Left lung (tissue), 10 donors: Measurements from ENCODE around the gene TSPAN9. TPM values are rescaled to one million over a fixed set of nuclear protein-coding genes. Genes with fewer than 3 reads are reported as not detected.

Source experiments
- ATAC-seq: fragments of 200-7000 bp; cut with Tn5 transposase; one replicate; pipeline ENCODE4 v1.9.1; 2020; ENCODE audit warnings: moderate library complexity
- DNase-seq, 4 donors: peaks; one replicate each; pipeline ENCODE4 v3.0.0-alpha.2; 2013 to 2020
- H3K27ac ChIP-seq, 2 donors: fragments of 200-600 bp; sonication (generic) in 1 of 2; one replicate each; pipeline versions ENCODE4 v1.5.0 to v1.8.0; 2020 to 2021
- H3K27me3 ChIP-seq, 2 donors: fragments of 200-600 bp; sonication (generic) in 1 of 2; one replicate each; pipeline versions ENCODE4 v1.5.0 to v1.8.0; 2020 to 2021
- H3K36me3 ChIP-seq, 2 donors: fragments of 200-600 bp; sonication (generic) in 1 of 2; one replicate each; pipeline versions ENCODE4 v1.5.0 to v1.8.0; 2020 to 2021
- H3K4me1 ChIP-seq, 2 donors: fragments of 200-600 bp; one replicate each; pipeline ENCODE4 v1.8.0; 2021
- H3K4me3 ChIP-seq, 2 donors: fragments of 200-600 bp; sonication (generic) in 1 of 2; one replicate each; pipeline versions ENCODE4 v1.5.0 to v1.8.0; 2020 to 2021; ENCODE audit warnings: mild to moderate bottlenecking in 1 of 2
- H3K9me3 ChIP-seq, 2 donors: fragments of 200-600 bp; sonication (generic) in 1 of 2; one replicate each; pipeline versions ENCODE4 v1.5.0 to v1.8.0; 2020 to 2021
- CTCF ChIP-seq, 2 donors: fragments of 200-600 bp; sonication (generic) in 1 of 2; IDR thresholded peaks; one replicate each; pipeline versions ENCODE4 v1.5.0 to v1.8.0; 2021; ENCODE audit warnings: antibody characterized with exemption in 2 of 2
- intact Hi-C, 2 donors: fragments of 100-400 bp; cut with DNase I; formaldehyde crosslinking; loops; one replicate each; pipeline versions ENCODE4 v1.11.2 to v1.14.2; 2022
- polyA plus RNA-seq, 6 donors: library from polyadenylated mRNA; unstranded; fragments of 120-200 nt; gene quantifications; one replicate each; pipeline ENCODE4 v1.2.1, GENCODE V29; 2013; ENCODE audit not compliant: insufficient read length in 6 of 6
- total RNA-seq, 2 donors: library from RNA; stranded (reverse); fragmentation: NEBNext Ultra II Directional; extraction: Animal tissue kit (Norgen Biotek cat#: 25700); gene quantifications; one replicate each; pipeline ENCODE4 v1.2.1, GENCODE V29; 2021
- donor health status: DM: no; HTN: yes; CAD: no.
- donor health status: DM: no; HTN: no; CAD: no.

The TSPAN9 gene
- total and polyA plus RNA-seq, 8 donors: 35.6 to 98.6 (median 81.3) TPM

GRCh38 chr12:3054374-3054773 is 22.8 kb upstream of the TSPAN9 start:
- H3K27me3 ChIP-seq: no peaks in the 10 kb centered on the region
- no peak overlapping the region for H3K4me3 ChIP-seq
- peaks cover 3 to 6% of the 10 kb centered on the region in 2 donors for H3K4me1 ChIP-seq
- no peak for TF ChIP-seq CTCF (IDR thresholded peaks at IDR 0.05)
- H3K36me3 ChIP-seq: no peaks in the 10 kb centered on the region
- intact Hi-C loops: no loop called here
- DNase-seq (no peak), ATAC-seq (peak; percentile 39)
- no peaks in the 10 kb centered on the region for H3K9me3 ChIP-seq
- H3K27ac ChIP-seq: no peak overlapping the region

- no peak for TF ChIP-seq CTCF (IDR thresholded peaks at IDR 0.05)
- no peak overlapping the region for H3K4me3 ChIP-seq
- H3K9me3 ChIP-seq: no peaks in the 10 kb centered on the region
- peak in 3 of 4 donors; percentile 34 to 82 (median 75) for DNase-seq
- peak; percentile 54 for ATAC-seq
- H3K36me3 ChIP-seq: no peaks in the 10 kb centered on the region
- H3K4me1 ChIP-seq: peaks cover under 1 to 6% of the 10 kb centered on the region in 2 donors
- peak overlapping the region in 1 of 2 donors; percentile 44 for H3K27ac ChIP-seq
- intact Hi-C loops: no loop called here
- no peaks in the 10 kb centered on the region for H3K27me3 ChIP-seq
Measured at GRCh38 chr12:3055026-3055703, 22.0 kb upstream of the TSPAN9 start.

- intact Hi-C loops: no loop called here
- DNase-seq (peak in 2 of 4 donors; percentile 30 to 32), ATAC-seq (peak; percentile 29)
- Histone ChIP-seq H3K9me3 (no peaks in the 10 kb centered on the region), H3K4me3 (no peak overlapping the region), H3K36me3 (no peaks in the 10 kb centered on the region), H3K4me1 (peaks cover 0 to 6% of the 10 kb centered on the region in 2 donors), H3K27me3 (no peaks in the 10 kb centered on the region), H3K27ac (peak overlapping the region in 1 of 2 donors; percentile 44)
- no peak for TF ChIP-seq CTCF (IDR thresholded peaks at IDR 0.05)
Measured at GRCh38 chr12:3055704-3056467, 21.3 kb upstream of the TSPAN9 start.

- Histone ChIP-seq H3K27ac (no peak overlapping the region), H3K9me3 (no peaks in the 10 kb centered on the region), H3K27me3 (no peaks in the 10 kb centered on the region), H3K4me1 (no peaks in the 10 kb centered on the region), H3K36me3 (no peaks in the 10 kb centered on the region), H3K4me3 (no peak overlapping the region)
- no peak for DNase-seq
- ATAC-seq: no peak
- intact Hi-C loops: no loop called here
- TF ChIP-seq CTCF (IDR thresholded peaks at IDR 0.05): no peak
Measured at GRCh38 chr12:3061059-3061458, 16.1 kb upstream of the TSPAN9 start.

GRCh38 chr12:3061501-3062215 is 15.5 kb upstream of the TSPAN9 start:
- no peak for ATAC-seq
- H3K4me3 ChIP-seq: no peak overlapping the region
- TF ChIP-seq CTCF (IDR thresholded peaks at IDR 0.05): no peak
- intact Hi-C loops: no loop called here
- no peaks in the 10 kb centered on the region for H3K4me1 ChIP-seq
- no peaks in the 10 kb centered on the region for H3K9me3 ChIP-seq
- H3K27ac ChIP-seq: no peak overlapping the region
- H3K27me3 ChIP-seq: no peaks in the 10 kb centered on the region
- no peak for DNase-seq
- no peaks in the 10 kb centered on the region for H3K36me3 ChIP-seq
